Measurements from ENCODE around the gene GINS2.

- TF ChIP-seq MAX (CRISPR knock-in tag; IDR thresholded peaks at IDR 0.05), result no peak
- TF ChIP-seq FOXJ3 (CRISPR knock-in tag; IDR thresholded peaks at IDR 0.05; ENCODE audit: borderline replicate concordance), result no peak
- TF ChIP-seq TEAD4 (CRISPR knock-in tag; IDR thresholded peaks at IDR 0.05), result no peak
Measured at GRCh38 chr16:85735225-85735635, 46.5 kb upstream of the GINS2 start.
